NT2/D1 (cell line): Measurements from ENCODE around the gene UBE2G1.

Experiments
- YY1 ChIP-seq: IDR thresholded peaks from 2 replicates; pipeline ENCODE4 v1.6.1; 2011; ENCODE audit not compliant: insufficient read length, insufficient read depth
- ZNF274 ChIP-seq: IDR thresholded peaks from 2 replicates; pipeline ENCODE4 v1.6.1; 2011; ENCODE audit warnings: mild to moderate bottlenecking, low read depth, low read length

GRCh38 chr17:4378626-4379025 lies 12.2 kb upstream of the UBE2G1 start:
- TF ChIP-seq ZNF274 (no peak), YY1 (no peak)
